SK-N-MC (cell line): Measurements from ENCODE around the gene GARIN1A.
"Not testable (repeated sequence)": the region's sequence is repeated elsewhere in the genome, so short reads cannot be mapped to it uniquely, and the experiment has no call there.

Experiments
- EZH2 ChIP-seq: fragments of 200-600 bp; sonication (generic); IDR thresholded peaks from one replicate; pipeline ENCODE4 v1.6.1; 2017; ENCODE audit warnings: antibody characterized with exemption
- FOXP2 ChIP-seq: optimal IDR thresholded peaks from 2 replicates; pipeline ENCODE3; 2011; ENCODE audit warnings: mild to moderate bottlenecking, moderate library complexity; ENCODE audit not compliant: insufficient read depth; ENCODE audit errors: extremely low read length, control extremely low read depth
- POLR2AphosphoS5 ChIP-seq: IDR thresholded peaks from 2 replicates; pipeline ENCODE4 v1.6.1; 2012; ENCODE audit warnings: mild to moderate bottlenecking, low read depth, low read length, borderline replicate concordance

- TF ChIP-seq EZH2, POLR2AphosphoS5, FOXP2: not testable (repeated sequence)
Measured at GRCh38 chr7:128658428-128658827, 13.7 kb upstream of the GARIN1A start.
